T-helper 2 cell treated with Interferon-gamma antibody and Interleukin-4, amounts not matched to agents 5 μg/mL and 100 μg/mL, for 36 hours (primary cell): Measurements from ENCODE around the gene ERP44.
"Not testable (repeated sequence)": the region's sequence is repeated elsewhere in the genome, so short reads cannot be mapped to it uniquely, and the experiment has no call there.

Experiments used
- DNase-seq: peaks from one replicate; pipeline ENCODE4 v3.0.0; 2021; ENCODE audit warnings: low spot score
- H3K27ac Mint-ChIP-seq: one replicate; pipeline ENCODE4 v1.8.0; 2021; ENCODE audit warnings: mild to moderate bottlenecking, mixed read lengths
- H3K27me3 Mint-ChIP-seq: one replicate; pipeline ENCODE4 v1.8.0; 2021; ENCODE audit warnings: low read depth, mixed read lengths
- H3K36me3 Mint-ChIP-seq: one replicate; pipeline ENCODE4 v1.8.0; 2021; ENCODE audit warnings: low read depth, mixed read lengths
- H3K4me1 Mint-ChIP-seq: one replicate; pipeline ENCODE4 v1.8.0; 2021; ENCODE audit warnings: low read depth, mixed read lengths
- H3K4me3 Mint-ChIP-seq: one replicate; pipeline ENCODE4 v1.8.0; 2022; ENCODE audit warnings: mild to moderate bottlenecking, moderate library complexity, mixed read lengths
- H3K9me3 Mint-ChIP-seq: one replicate; pipeline ENCODE4 v1.8.0; 2021; ENCODE audit warnings: mixed read lengths

The ERP44 gene

DNA sequence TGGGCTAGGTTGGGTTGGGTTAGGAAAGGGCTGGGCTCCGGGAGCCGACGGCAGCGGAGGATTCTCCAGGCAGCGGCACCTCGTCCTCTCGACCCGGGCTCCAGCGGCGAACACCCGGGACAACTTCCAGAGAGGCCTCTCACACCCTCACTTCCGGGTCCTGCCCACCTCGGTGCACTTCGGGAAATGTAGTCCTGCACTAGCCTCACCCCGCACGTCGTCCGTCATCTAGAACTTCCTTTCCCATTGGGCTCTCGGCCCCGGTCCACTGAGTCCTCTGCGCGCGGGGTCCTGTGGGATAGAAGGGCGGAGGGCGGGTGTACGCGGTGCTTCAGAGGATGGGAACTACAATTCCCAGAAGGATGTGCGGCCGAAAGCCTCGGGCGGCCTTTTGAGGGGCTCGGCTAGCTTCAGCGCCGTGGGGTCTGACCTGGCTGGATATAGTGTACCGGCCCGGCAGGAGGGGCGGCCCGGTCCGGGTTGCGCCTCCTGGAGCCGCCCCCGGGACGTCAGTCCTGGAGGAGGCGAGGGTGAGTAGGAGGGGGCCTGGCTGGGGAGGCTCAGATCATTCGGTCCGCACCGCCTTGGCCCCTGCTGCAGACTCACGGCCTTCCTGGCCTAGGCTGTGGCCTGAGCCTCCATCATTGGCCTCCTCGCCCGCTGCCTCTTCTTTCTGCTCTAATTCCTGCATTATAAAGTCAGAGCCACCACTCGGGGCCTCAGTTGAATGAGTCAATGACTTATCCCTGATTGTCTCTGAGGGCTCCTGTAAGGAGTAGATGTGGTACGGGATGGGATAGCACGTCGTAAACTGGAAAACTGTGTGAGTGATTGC is at the start of gene ERP44, which contains the start of gene INVS:
Gene ERP44 (minus strand): TSS at position 114 of the 835 bp plus-strand sequence. CDS start 160 bp downstream, outside the sequence.
Gene INVS (plus strand): TSS at position 357 of the 835 bp plus-strand sequence. CDS start 5,279 bp downstream, outside the sequence.
- peak; percentile 98 for DNase-seq
- Mint-ChIP-seq H3K27me3 (no peaks in the 10 kb centered on the region), H3K9me3 (no peaks in the 10 kb centered on the region), H3K36me3 (peaks cover 7% of the 10 kb centered on the region), H3K4me3 (peak within 1 kb of the TSS; percentile 100), H3K27ac (peak within 1 kb of the TSS; percentile 98), H3K4me1 (peaks cover 28% of the 10 kb centered on the region)

DNA sequence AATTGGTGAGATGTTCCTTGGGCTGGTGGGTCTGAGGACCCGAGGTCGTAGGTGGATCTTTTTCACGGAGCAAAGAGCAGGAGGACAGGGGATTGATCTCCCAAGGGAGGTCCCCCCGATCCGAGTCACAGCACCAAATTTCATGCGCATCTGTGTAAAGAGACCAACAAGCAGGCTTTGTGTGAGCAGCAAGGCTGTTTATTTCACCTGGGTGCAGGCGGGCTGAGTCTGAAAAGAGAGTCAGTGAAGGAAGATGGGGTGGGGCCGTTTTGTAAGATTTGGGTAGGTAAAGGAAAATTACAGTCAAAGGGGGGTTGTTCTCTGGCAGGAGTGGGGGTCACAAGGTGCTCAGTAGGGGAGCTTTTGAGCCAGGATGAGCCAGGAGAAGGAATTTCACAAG is 47.2 kb upstream of the ERP44 start:
- not testable (repeated sequence) for H3K9me3 Mint-ChIP-seq, H3K4me1 Mint-ChIP-seq, H3K27me3 Mint-ChIP-seq, DNase-seq, H3K4me3 Mint-ChIP-seq, H3K27ac Mint-ChIP-seq, H3K36me3 Mint-ChIP-seq

GRCh38 chr9:100145167-100145934 is 46.6 kb upstream of the ERP44 start:
- not testable (repeated sequence) for H3K4me1 Mint-ChIP-seq, H3K27ac Mint-ChIP-seq, H3K9me3 Mint-ChIP-seq, H3K27me3 Mint-ChIP-seq, DNase-seq, H3K36me3 Mint-ChIP-seq, H3K4me3 Mint-ChIP-seq

- not testable (repeated sequence) for H3K27me3 Mint-ChIP-seq, H3K9me3 Mint-ChIP-seq, H3K4me1 Mint-ChIP-seq, H3K27ac Mint-ChIP-seq, H3K4me3 Mint-ChIP-seq, H3K36me3 Mint-ChIP-seq, DNase-seq
Measured at GRCh38 chr9:100141862-100142261, 43.1 kb upstream of the ERP44 start.

- not testable (repeated sequence) for H3K4me1 Mint-ChIP-seq, H3K27ac Mint-ChIP-seq, H3K36me3 Mint-ChIP-seq, H3K27me3 Mint-ChIP-seq, DNase-seq, H3K4me3 Mint-ChIP-seq, H3K9me3 Mint-ChIP-seq
Measured at GRCh38 chr9:100140303-100140702, 41.5 kb upstream of the ERP44 start.

DNA sequence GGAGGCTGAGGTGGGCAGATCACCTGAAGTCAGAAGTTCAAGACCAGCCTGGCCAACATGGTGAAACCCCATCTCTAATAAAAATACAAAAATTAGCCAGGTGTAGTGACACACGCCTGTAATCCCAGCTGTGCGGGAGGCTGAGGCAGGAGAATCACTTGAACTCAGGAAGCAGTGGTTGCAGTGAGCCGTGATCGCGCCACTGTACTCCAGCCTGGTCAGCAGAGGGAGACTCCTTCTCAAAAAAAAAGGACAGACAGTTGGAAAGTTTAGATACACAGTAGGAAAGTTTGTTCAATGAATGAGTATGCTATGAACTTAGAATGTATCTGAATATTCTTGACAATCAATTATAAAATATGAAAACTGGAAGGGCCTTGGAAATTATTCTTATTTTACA is 38.0 kb upstream of the ERP44 start:
- H3K4me3 Mint-ChIP-seq, H3K4me1 Mint-ChIP-seq, H3K27me3 Mint-ChIP-seq, H3K36me3 Mint-ChIP-seq, DNase-seq, H3K9me3 Mint-ChIP-seq, H3K27ac Mint-ChIP-seq: not testable (repeated sequence)

DNA sequence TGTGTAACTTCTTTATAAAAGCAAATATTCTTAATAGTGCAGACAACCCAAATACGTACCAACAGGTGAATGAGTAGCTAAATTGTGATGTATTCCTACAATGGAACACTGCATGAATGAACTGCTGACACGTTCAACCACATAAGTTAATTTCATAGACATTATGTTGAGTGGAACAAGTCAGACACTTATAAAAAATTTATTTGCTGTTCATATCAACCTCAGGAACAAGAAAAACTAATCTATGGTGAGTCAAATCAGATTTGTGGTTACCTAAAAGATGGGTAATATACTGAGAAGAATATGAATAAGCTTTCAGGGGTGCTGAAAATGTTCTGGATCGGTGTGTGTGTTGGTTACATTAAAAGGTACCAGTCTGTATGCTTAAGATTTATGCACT is 35.9 kb upstream of the ERP44 start:
- Mint-ChIP-seq H3K9me3 (no peaks in the 10 kb centered on the region), H3K36me3 (peaks cover 2% of the 10 kb centered on the region), H3K4me3 (no peak overlapping the region), H3K27ac (no peak overlapping the region), H3K4me1 (no peaks in the 10 kb centered on the region), H3K27me3 (no peaks in the 10 kb centered on the region)
- DNase-seq, result no peak

- Mint-ChIP-seq H3K9me3 (no peaks in the 10 kb centered on the region), H3K4me1 (no peaks in the 10 kb centered on the region), H3K4me3 (no peak overlapping the region), H3K36me3 (peaks cover 5% of the 10 kb centered on the region), H3K27ac (no peak overlapping the region), H3K27me3 (no peaks in the 10 kb centered on the region)
- DNase-seq, result no peak
Measured at GRCh38 chr9:100131875-100132430, 33.2 kb upstream of the ERP44 start.

DNA sequence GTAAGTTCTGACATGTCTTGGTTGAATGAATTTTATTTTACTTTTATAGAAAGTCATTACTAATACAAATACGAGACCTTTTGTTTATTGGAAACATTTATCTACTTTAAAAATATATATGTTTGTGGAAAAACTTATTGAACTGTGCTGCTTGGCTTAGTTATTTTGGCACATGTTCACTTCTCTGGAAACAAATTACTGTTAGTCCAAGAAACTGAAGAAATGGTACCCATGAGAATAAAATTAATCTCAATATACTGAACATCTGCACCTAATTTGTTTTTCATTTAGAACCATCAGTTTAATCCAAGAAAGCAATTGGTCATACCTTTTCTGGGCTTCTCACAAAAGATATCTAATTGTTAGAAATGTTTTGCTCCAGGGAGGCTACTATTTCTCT is 32.4 kb upstream of the ERP44 start:
- H3K27me3 Mint-ChIP-seq, result no peaks in the 10 kb centered on the region
- H3K4me3 Mint-ChIP-seq, result no peak overlapping the region
- peaks cover 8% of the 10 kb centered on the region for H3K36me3 Mint-ChIP-seq
- no peak overlapping the region for H3K27ac Mint-ChIP-seq
- no peaks in the 10 kb centered on the region for H3K4me1 Mint-ChIP-seq
- H3K9me3 Mint-ChIP-seq, result no peaks in the 10 kb centered on the region
- DNase-seq, result no peak

- H3K4me1 Mint-ChIP-seq, result no peaks in the 10 kb centered on the region
- H3K27ac Mint-ChIP-seq, result no peak overlapping the region
- H3K9me3 Mint-ChIP-seq, result no peaks in the 10 kb centered on the region
- H3K27me3 Mint-ChIP-seq, result no peaks in the 10 kb centered on the region
- peaks cover 8% of the 10 kb centered on the region for H3K36me3 Mint-ChIP-seq
- H3K4me3 Mint-ChIP-seq, result no peak overlapping the region
- no peak for DNase-seq
Measured at GRCh38 chr9:100129772-100130171, 31.0 kb upstream of the ERP44 start.

DNA sequence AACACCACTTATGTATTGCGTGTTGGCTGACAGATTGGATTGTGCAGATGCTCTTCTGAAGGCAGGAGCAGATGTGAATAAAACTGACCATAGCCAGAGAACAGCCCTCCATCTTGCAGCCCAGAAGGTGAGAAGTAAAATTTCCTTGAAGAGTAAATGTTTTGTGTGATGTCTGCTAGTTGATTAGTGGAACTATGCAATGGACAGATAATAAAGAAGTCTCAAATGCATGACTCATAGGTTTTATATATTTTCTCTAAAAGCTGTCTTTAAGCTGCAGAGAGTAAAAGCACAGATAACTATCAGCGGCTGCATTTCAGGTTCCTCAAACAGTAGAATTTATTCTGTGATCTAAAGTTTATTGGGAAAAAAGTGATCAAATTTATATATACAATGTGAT is 27.6 kb upstream of the ERP44 start:
- Mint-ChIP-seq H3K27me3 (no peaks in the 10 kb centered on the region), H3K9me3 (no peaks in the 10 kb centered on the region), H3K4me3 (no peak overlapping the region), H3K27ac (no peak overlapping the region), H3K4me1 (peaks cover 3% of the 10 kb centered on the region), H3K36me3 (peaks cover 6% of the 10 kb centered on the region)
- DNase-seq, result no peak

GRCh38 chr9:100125910-100126309 is 27.1 kb upstream of the ERP44 start:
- peaks cover 6% of the 10 kb centered on the region for H3K36me3 Mint-ChIP-seq
- no peak overlapping the region for H3K4me3 Mint-ChIP-seq
- H3K27me3 Mint-ChIP-seq, result no peaks in the 10 kb centered on the region
- peaks cover 3% of the 10 kb centered on the region for H3K4me1 Mint-ChIP-seq
- H3K9me3 Mint-ChIP-seq, result no peaks in the 10 kb centered on the region
- H3K27ac Mint-ChIP-seq, result no peak overlapping the region
- DNase-seq, result no peak

DNA sequence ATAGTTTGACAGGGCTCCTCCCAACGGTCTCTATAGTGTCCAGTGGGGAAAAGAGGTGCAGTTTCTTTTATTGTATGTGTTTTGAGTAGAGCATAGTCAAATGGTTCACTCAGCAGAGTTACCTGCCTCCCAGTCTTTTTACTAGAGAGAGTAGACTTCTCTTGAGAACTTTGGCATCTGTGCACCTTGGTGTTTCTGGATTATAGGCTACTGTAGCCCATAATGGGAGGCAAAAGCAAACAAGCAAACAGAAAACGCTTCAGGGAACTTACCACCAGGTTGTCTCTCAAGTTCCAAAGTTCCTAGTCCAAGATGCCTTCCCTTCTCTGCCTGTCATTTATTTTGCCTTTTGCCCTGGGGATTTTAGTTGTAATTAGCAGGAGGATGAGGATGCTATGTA is 26.4 kb upstream of the ERP44 start:
- H3K27ac Mint-ChIP-seq, result no peak overlapping the region
- H3K27me3 Mint-ChIP-seq, result no peaks in the 10 kb centered on the region
- peaks cover 3% of the 10 kb centered on the region for H3K4me1 Mint-ChIP-seq
- H3K9me3 Mint-ChIP-seq, result no peaks in the 10 kb centered on the region
- DNase-seq, result no peak
- H3K36me3 Mint-ChIP-seq, result peaks cover 6% of the 10 kb centered on the region
- H3K4me3 Mint-ChIP-seq, result no peak overlapping the region

DNA sequence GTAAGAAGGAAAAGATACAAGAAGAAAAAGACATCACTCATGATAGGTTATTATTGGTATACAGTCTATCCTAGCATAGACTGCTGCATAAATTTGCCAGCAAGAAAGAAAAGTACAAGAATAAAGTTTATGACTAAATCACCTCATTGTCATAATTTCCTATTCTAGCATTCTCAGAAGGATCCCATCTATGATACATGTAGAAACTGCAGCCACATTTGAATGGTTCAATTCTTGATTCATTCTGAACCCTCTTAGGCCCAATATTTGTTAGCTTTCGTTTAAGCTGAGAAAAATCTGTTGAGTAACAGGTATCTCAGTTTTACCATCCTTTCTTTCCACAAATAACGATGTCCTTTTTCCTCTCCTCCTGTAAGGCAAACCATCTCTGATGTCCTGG is 21.5 kb upstream of the ERP44 start:
- no peak for DNase-seq
- peaks cover 3% of the 10 kb centered on the region for H3K4me1 Mint-ChIP-seq
- no peaks in the 10 kb centered on the region for H3K9me3 Mint-ChIP-seq
- no peak overlapping the region for H3K4me3 Mint-ChIP-seq
- H3K36me3 Mint-ChIP-seq, result peaks cover 1% of the 10 kb centered on the region
- no peaks in the 10 kb centered on the region for H3K27me3 Mint-ChIP-seq
- H3K27ac Mint-ChIP-seq, result no peak overlapping the region
